SH-SY5Y (cell line): ENCODE data around the gene CDC40.
A peak's percentile ranks its signal among the peaks of the same experiment; 100 is the strongest.

Experiments
- GATA2 ChIP-seq: IDR thresholded peaks from 2 replicates; pipeline ENCODE4 v1.6.1; 2011; ENCODE audit warnings: mild to moderate bottlenecking, low read depth, low read length
- GATA3 ChIP-seq: IDR thresholded peaks from 2 replicates; pipeline ENCODE4 v1.6.1; 2011; ENCODE audit warnings: low read depth, mild to moderate bottlenecking, low read length, moderate library complexity

CDC40 gene

GRCh38 chr6:110180228-110181008, at the start of gene CDC40:
TSS of gene CDC40 (plus strand) at chr6:110180427. CDS start at chr6:110180445, 18 bp downstream.
- TF ChIP-seq GATA2 = no peak
- no peak for TF ChIP-seq GATA3

DNA sequence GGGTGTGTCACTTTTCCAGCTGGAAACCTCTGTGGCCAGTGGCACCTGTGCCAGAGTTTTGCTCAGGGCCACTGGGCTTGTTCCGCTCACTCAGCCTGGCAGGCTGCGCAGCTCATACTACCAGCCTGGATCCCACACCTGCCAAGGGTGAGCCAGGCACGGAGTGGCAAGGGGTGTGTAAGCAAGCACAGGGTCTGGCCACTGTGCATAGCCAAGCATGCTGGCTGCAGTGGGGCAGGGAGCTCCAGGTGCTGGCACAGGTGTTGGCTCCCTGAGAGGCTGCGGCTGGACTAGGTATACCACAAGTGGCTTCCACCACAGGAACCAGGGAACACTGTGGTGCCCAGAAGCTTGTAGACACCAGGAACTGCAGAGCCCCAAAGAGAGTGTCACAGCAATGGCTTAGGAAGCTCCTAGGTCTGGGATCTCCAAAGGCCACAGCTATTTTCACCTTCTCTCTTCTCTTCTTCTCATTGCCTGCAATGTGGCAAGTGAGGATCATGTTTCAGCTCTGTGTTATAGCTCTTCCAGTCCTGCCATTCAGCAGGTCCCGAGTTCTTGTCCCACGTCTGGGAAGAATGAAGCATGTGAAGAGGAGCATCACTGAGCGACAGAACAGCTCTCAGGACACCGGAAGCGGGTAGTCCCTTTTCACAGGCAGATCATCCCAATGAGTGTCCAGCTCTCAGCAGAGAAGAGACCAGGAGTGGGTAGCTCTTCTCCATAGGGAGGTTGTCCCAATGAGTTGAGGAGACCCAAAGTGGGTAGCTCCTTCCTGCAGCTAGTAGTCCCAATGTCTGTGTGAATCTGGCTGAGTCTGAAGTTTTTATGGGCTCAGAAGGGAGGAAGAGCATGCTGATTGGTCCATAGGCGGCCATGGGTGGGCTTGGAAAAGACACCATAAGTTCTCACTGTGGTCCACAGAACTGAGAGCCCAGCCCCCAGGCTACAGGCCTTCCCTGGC, 42.0 kb upstream of the CDC40 start:
- TF ChIP-seq GATA3 (no peak), GATA2 (no peak)

DNA sequence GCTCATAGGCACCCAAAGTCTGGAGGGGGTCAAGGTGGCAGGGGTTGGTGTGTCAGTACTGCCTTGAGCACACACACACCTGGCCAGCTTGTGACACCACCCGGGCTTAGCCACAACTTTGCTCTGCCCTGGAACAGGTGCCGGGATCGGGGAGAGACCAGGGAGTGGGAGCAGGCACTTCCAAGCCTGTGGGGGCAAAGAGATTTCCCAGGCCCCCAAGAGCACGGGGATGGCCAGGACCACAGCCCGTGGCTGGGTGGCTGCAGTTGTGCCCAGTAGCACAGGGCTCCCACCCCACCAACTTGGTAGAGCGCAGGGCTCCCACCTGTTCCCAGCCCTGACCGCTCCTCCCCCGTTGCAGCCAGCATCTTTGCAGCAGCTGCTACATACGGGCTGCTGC, 41.2 kb upstream of the CDC40 start:
- TF ChIP-seq GATA3 (no peak), GATA2 (no peak)

- no peak for TF ChIP-seq GATA3
- no peak for TF ChIP-seq GATA2
These were observed 39.6 kb upstream of the CDC40 start for GRCh38 chr6:110140650-110141049.

GRCh38 chr6:110147870-110148269, 32.4 kb upstream of the CDC40 start:
- no peak for TF ChIP-seq GATA3
- TF ChIP-seq GATA2 = no peak

DNA sequence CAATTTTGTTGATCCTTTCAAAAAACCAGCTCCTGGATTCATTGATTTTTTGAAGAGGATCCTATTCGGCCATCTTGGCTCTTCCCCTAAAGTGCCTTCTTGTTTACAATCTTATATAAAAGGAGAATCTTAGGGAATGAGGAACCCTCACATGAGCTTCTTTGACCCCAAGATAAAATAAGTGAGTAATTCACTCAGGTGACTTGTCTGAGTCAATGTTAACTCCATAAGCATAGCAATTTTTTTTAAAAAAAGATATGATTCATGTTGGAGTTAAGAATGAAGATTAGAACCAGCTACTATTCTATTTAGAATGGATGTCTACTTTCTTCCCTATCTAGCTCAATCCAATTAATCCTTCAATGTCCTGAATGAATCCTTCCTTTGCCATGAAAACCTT, 21.7 kb upstream of the CDC40 start:
- TF ChIP-seq GATA2 (no peak), GATA3 (no peak)

GRCh38 chr6:110170081-110170480, 10.1 kb upstream of the CDC40 start:
- no peak for TF ChIP-seq GATA2
- TF ChIP-seq GATA3 = no peak

GRCh38 chr6:110173506-110174132, 6.6 kb upstream of the CDC40 start:
- TF ChIP-seq GATA2 (peak; percentile 60; the same call in 1 of the 2 replicates), GATA3 (peak; percentile 53)

- TF ChIP-seq GATA3 (no peak), GATA2 (no peak)
These were observed 1.4 kb upstream of the CDC40 start for GRCh38 chr6:110178626-110179405.

- no peak for TF ChIP-seq GATA3
- no peak for TF ChIP-seq GATA2
These were observed 610 bp upstream of the CDC40 start, which contains the start of gene WASF1 for GRCh38 chr6:110179406-110180227. TSS of gene WASF1 (minus strand) at chr6:110179670. CDS start at chr6:110127601, 52,069 bp downstream.

DNA sequence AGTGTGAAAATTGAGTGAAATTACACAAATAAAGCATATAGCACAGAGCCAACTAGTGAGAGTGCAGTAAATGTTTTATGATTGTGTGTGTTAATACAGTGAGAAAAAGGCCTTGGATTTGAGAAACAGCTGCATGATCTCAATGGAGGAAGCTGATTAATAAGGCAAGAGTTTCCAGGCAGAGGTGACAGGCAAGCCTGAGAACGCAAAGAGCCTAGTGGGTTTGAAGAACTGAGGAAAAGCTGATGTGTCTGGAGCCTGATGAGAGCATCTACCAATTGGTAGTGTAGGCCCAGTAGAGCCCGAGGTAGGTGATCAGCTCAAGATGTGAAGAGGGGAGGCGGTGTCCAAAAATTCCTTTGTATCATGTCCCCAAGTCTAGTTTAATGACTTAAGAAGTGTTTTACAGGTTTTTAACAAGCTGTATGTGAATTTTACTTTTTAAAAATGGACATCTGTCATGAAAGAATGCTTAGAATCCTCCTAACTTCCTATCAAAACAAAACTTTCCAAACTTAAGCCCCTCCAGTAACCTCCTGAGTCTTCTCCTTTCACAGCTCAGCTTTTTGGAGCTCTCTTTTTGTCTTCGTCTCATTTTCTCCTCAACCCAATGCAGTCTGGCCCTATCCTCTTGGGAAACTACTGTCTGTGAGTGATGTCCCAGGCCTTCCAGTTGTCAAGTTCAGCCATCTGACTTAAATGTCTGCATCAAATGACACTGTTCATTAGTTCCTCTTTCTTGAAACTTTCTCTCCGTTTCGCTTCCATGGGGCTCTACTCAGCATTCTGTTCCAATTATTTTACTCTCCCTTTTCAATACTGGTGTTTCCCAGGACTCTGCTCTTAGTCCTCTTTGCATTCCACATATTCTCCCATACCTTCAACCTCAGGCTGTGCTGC, 1.2 kb downstream of the CDC40 start:
- no peak for TF ChIP-seq GATA3
- TF ChIP-seq GATA2 = no peak
